NCI-H460 (cell line): Measurements from ENCODE around the gene TMEM202. TPM values are rescaled to one million over a fixed set of nuclear protein-coding genes. Genes with fewer than 3 reads are reported as not detected.
"Not testable (repeated sequence)": the region's sequence is repeated elsewhere in the genome, so short reads cannot be mapped to it uniquely, and the experiment has no call there.

Source experiments
- DNase-seq: peaks from one replicate; pipeline ENCODE4 v3.0.0-alpha.2; 2016; ENCODE audit warnings: low read depth; ENCODE audit errors: extremely low read depth
- total RNA-seq: library from RNA; depleted of rRNA; stranded (reverse); fragments of >200 nt; shearing (Covaris generic); gene quantifications from 2 replicates; pipeline ENCODE4 v1.2.3, GENCODE V29; 2014

Gene TMEM202
- total RNA-seq, 1 experiment from 2014 or later = not detected

DNA sequence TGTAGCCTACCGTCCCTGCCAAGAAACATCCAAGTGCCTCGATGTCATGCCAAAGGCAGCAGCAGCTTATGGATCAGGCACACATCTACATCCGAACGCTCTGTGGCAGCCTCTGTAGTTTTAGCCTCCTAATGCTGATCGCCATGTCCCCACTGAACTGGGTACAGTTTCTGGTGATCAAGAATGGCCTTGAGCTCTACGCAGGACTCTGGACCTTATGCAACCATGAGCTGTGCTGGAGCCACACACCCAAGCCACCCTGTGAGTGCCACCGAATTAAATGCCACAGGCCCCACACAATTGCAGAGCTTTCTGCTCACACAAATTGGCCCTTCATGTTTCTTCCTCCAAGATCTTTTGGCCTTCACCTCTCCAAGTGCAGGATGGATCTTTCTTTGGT lies 543 bp downstream of the TMEM202 start:
- no peak for DNase-seq

DNA sequence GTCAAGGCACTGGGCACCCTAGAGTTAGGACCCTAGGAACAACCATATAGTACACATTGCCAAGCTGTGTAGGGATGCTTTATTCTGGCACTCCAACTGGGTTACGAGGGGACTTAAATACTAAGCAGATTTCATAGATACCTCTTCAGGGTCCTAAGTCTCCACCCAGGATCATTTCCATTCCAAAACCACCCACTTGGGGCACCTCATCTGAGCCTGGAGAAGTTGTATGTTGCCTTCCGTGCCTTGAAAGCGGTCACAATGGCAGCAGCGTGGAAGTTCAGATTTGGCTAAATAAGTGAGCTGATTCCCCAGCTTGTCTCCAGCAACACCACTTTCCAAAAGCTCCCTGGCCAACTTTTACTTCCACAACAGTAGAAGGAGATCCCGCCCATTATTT lies 4.6 kb downstream of the TMEM202 start:
- no peak for DNase-seq

DNA sequence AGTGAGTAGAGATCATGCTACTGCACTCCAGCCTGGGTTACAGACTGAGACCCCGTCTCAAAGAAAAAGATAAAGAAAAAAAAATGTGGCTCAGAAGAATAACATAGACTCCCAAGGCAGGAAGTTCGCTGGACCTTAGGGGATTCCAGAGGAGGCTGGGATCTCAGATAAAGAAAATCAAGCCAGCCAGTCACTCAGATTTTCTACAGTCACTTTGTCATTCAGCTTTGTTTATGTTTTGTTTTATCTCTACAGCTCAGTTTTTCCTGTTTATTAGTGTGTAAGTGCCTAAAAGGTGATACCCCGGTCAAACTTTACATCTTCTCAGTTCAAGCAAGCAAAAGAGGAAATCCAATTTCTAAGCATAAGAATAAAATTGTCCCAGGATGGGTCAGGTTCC lies 6.3 kb downstream of the TMEM202 start:
- no peak for DNase-seq

DNA sequence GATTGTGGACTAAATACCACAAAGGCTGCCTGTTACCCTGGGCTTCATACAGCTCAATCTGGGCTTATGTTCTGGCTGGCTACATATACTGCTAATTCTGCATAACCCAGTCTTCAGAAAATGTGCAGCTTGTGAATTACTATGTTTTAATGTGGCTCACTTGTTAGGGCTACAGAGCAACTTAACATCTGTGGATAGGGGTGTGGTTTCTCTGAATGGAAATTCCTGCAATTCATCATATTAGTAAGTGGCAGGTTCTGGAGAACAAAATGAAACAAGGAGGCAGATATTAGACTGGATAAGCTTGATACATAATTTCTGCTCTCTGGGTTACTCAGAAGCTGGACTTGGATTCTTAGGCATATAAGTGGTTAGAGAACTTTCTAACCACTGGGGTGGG lies 6.7 kb downstream of the TMEM202 start:
- DNase-seq = no peak

DNA sequence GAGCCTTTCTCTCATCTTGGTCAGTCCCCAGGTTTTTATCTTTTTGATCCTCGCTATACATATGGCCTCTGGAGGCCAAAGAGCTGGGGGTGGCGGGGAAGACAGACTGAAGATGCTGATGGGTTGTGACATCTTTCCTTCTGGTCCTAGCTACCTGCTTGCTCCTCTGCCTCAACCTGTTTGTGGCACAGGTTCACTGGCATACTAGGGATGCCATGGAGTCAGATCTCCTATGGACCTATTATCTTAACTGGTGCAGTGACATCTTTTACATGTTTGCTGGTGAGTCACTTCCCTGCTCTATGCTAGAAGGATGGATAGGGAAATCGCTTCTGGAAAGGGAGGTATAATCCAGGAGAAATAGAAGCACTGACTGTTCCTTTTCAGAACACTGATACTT lies 8.8 kb downstream of the TMEM202 start:
- DNase-seq = no peak

DNA sequence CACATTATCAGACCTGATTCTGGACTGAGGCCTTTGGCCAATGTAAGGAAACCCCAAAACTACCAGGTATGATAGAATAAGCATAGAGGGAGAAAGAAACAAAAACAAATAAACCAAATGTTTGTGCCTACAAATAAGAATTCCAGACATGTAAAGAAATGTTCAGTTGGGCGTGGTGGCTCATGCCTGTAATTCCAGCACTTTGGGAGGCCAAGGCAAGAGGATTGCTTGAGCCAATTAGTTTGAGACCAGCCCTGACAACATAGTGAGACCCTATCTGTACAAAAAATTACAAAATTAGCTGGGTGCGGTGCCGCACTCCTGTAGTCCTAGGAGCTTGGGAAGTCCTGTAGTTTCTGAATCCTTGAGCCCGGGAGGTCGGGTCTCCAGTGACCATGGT lies 13.0 kb downstream of the TMEM202 start:
- DNase-seq = no peak

DNA sequence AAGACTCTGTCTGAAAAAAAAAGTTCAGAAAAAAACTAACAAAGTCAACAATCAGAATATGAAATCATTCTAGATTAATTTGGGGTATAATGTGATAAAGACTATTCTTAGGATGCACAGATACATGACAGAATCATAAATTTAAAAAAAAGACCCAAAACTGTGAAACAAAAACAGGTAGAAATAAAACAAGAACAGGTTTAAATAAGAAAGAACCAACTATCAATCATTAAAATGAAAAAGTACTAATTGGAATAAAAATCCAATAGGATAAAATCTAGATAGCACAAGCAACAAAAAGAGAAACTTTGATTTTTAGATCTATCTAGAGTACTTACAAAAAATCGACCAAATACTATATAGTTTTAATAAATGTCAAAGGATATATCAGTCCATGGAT lies 13.4 kb downstream of the TMEM202 start:
- no peak for DNase-seq

DNA sequence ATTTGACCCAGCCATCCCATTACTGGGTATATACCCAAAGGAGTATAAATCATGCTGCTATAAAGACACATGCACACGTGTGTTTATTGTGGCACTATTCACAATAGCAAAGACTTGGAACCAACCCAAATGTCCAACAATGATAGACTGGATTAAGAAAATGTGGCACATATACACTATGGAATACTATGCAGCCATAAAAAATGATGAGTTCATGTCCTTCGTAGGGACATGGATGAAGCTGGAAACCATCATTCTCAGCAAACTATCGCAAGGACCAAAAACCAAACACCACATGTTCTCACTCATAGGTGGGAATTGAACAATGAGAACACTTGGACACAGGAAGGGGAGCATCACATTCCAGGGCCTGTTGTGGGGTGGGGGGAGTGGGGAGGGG lies 15.2 kb downstream of the TMEM202 start:
- DNase-seq = not testable (repeated sequence)

DNA sequence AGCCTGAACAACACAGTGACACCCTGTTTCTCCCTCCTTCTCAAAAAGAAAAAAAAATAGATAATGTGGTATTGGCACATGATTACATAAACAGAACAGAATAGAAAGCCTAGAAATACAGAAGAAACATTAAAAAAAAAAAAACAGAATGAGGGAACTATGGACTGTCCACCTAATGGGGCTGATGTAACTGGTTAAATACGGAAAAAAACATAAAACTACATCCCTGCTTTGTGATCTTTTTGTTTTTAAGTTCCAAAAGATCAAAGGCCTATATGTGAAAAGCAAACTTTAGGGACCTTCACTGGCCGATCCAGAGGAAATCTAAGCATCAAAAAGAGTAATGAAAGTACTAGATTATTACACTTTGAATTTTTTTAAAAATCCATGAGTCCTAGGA lies 17.2 kb downstream of the TMEM202 start:
- DNase-seq = no peak

DNA sequence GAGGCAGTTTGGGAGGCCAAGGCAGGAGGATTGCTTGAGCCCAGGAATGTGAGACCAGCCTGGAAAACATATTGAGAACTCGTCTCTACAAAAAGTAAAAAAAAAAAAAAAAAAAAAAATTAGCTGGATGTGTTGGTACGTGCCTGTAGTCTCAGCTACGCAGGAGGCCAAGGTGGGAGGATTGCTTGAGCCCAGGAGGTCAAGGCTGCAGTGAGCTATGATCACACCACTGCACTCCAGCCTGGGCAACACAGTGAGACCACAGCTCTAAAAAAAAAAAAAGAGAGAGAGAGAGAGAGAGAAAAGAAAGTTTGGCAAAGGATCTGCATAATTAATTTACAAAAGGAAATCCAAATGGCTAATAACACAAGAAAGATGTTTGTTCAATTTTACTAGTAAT lies 21.7 kb downstream of the TMEM202 start:
- not testable (repeated sequence) for DNase-seq

DNA sequence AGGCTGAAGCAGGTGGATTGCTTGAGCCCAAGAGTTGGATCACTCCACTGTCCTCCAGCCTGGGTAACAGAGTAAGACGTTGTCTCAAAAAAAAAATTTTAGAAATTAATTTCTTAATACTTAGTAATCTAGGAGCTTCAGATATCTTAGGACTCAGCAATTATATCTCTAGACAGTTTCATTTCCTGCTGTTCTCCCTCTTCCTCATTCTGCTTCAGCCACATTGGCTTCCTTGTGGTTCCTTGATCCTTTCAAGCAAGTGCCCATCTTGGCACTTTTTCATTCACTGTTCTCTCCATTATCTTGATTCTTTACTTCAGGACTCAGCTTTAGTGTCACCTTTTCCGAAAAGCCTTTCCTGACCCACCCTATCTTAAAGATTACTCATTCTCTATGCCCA lies 22.5 kb downstream of the TMEM202 start:
- no peak for DNase-seq

DNA sequence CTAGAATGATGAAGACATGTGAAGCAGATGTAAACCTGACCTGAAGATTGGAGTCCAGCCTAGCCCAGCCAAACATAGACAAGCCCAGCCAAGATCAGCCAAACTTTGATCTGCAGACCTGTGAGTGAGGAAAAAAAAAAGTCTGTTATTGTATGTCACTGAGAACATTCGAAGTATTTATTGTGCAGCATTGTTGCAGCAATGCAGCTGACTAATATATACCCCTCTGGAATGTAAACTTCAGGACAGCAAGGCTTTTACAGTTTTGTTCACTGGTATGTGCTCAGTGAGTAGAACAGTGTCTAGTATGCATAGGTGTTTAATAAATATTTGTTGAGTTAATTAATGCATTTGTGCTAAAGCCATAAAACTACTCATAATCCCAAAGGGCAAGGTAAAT lies 23.4 kb downstream of the TMEM202 start:
- no peak for DNase-seq

DNA sequence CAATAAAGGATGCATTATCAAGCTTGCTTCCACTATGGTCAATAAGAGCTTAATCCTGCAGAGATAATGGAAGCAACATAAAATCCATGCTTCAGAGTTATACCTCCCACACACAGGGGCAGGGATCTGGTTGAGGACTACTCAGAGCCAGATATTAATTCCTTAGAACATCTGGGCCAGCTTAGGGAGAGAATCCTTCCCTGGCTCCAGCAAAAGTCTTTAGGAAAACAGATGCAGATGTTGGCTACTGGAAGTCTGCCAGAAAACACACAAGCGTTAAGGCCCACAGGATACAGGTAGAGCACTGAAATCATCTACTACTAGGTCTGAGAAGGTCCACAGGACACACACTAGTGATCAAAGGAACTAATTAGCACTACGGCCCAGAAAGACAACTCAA lies 25.2 kb downstream of the TMEM202 start:
- DNase-seq = no peak

DNA sequence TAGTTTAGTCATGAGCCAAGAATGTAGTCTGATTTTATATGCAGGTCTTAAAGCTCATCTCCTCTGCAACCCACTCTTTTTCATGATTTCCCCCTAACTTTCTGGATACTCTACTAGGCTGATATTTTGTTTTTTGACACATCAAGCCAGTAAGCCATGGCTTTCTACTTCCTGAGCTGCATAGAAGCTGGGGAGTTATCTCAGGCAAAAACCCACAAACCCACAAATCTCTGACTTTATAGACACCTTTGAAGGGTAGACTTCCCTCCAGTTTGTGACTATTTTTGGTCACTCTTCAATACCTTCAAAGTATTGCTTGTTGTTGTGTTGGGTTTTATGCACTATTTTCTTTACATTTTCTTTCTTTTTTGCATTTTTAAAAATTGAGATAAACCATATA lies 28.6 kb downstream of the TMEM202 start:
- DNase-seq = no peak

DNA sequence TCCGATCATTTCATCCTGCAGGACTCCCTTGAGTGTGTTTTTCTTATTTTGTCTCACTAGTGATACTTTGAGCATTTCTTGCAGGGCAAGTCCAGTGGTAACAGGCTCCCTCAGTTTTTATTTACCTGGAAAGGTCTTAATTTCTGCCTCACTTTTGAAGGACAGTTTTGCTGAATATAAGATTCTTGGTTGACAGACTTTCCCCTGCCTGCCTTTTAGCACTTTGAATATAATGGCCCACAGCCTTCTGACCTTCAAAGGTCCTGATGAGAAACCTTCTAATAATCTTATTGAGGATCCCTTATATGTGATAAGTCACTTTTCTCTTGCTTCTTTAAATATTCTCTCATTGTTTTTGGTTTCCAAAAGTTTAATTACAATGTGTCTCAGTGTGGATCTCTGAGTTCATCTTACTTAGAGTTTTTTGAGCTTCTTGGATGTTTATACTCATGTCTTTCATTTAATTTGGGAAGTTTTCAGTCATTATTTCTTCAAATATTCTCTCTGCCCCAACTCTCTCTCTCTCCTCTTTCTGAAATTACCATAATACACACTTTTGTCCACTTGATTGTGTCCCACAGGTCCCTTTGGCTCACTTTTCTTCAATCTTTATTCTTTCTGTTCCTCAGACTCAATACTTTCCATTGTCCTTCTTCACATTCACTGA lies 39.7 kb downstream of the TMEM202 start:
- DNase-seq = no peak

DNA sequence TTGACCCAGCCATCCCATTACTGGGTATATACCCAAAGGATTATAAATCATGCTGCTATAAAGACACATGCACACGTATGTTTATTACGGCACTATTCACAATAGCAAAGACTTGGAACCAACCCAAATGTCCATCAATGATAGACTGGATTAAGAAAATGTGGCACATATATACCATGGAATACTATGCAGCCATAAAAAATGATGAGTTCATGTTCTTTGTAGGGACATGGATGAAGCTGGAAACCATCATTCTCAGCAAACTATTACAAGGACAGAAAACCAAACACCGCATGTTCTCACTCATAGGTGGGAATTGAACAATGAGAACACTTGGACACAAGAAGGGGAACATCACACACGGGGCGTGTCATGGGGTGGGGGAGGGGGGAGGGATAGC lies 44.7 kb downstream of the TMEM202 start:
- not testable (repeated sequence) for DNase-seq

DNA sequence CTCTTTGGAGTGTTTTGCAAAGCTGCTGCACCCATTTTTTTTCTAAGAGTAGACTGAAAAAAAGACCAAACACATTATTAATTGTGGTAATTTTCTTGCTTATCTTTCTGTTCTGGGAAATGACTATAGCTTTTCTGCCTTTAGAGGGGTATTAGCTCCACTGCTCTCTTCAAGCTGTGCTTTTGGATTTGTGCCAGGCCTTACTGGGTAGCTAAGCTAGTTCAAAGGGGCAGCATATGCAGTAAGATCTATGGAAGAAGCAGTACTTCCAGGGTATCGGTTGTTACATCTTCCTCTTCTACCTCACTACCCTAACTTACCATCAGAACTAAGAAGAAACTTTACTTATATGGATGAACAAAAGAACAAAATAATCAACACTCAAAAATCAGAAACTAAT lies 47.3 kb downstream of the TMEM202 start:
- no peak for DNase-seq

DNA sequence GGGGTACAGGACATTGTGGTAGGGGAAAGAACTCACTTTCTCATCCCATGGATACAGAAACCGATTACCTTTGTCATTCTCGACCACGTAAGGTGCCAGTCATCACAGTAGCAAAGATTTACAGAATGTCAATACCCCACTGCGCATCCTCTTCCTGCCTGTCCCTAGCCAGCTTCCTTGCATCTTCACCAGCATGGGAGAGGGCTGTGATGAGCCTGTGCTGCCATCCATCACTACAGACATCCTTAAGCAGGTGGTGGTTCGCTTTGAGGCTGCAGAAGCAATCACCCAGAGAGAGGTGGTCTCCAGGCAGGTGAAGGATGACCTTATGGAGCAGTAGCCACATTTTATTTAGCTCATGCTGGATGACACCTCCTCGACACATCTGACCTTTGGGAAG lies 52.7 kb downstream of the TMEM202 start:
- DNase-seq = no peak

DNA sequence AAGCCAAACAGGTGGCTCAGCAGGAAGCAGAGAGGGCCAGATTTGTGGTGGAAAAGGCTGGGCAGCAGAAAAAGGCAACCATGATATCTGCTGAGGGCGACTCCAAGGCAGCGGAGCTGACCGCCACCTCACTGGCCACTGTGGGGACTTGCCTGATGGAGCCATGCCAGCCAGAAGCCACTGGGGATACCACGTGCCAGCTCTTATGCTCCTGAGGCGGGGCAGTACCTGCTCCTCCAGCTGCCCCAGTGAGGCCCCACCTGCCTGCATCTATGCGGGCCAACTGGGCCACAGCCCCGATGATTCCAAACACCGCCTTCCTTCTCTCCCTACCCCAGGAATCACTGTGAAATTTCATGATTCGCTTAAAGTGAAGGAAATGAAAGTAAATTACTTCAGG lies 53.1 kb downstream of the TMEM202 start:
- no peak for DNase-seq

DNA sequence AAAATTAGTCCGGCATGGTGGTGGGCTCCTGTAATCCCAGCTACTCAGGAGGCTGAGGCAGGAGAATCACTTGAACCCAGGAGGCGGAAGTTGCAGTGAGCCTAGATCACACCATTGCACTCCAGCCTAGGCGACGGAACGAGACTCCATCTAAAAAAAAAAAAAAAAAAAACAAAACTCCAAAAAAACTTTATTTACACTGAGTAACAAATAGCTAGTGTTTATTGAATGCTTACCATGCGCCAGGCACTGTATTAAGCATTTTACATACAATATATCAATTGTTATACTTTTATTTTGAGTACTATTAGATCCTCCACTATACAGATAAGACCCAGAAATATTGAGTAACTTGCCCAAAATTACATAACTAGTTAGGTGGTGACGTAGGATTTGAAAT lies 58.6 kb downstream of the TMEM202 start:
- no peak for DNase-seq
